ENCODE data around the gene KIAA0753.

DNA sequence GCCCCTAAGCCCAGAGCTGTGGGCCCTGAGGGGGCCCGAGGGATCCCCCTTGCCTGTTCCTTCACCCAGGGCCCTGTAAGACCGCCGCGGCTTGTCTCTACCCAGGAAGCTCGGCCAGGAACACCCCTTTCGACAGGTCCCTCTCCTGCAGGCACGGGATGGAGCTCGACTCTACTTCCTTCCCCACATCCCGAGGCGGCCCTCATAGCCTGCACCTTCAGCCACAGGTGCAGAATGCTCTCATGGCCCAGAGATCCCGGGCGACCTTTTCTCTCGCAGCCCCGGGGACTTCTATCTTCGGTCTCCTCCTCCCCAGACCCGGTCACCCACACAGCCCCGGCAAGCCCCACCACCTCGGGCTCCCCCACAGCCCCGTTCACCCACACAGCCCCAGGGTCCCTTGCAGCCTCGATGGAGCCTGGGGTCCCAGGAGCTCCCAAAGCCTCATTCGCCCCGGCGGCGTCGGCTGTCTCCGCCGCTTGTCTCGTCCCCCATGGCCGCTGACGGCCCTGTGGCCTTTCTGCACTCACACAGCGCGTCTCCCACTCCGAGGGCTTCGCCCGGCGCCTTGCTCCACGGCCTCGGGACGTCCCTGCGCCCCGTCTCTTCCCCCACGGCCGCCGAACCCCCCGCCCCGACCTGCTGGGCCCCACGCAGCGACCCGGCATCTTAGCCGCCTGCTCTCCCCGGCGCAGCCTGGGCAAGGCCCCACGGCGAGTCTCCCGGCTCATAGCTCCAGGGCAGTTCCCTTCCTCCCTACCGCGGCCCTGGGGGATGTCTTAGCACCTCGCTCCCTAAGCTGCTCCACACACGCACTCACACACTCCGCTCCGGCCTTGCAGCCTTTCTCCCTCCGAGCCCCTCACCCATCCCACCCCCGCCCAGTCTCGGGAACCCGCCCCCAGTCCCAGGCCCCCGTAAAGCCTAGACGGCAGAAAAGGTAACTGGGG is 650 bp downstream of the KIAA0753 start:
- TF ChIP-seq, protein P1, sequence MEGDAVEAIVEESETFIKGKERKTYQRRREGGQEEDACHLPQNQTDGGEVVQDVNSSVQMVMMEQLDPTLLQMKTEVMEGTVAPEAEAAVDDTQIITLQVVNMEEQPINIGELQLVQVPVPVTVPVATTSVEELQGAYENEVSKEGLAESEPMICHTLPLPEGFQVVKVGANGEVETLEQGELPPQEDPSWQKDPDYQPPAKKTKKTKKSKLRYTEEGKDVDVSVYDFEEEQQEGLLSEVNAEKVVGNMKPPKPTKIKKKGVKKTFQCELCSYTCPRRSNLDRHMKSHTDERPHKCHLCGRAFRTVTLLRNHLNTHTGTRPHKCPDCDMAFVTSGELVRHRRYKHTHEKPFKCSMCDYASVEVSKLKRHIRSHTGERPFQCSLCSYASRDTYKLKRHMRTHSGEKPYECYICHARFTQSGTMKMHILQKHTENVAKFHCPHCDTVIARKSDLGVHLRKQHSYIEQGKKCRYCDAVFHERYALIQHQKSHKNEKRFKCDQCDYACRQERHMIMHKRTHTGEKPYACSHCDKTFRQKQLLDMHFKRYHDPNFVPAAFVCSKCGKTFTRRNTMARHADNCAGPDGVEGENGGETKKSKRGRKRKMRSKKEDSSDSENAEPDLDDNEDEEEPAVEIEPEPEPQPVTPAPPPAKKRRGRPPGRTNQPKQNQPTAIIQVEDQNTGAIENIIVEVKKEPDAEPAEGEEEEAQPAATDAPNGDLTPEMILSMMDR (IDR thresholded peaks at IDR 0.05; ENCODE audit: insufficient read depth, low read length, poor library complexity, severe bottlenecking): no peak
- no peak for TF ChIP-seq EZH2phosphoT487 (conservative IDR thresholded peaks at IDR 0.05; ENCODE audit: low read length)
